ENCODE measurements around the gene PHIP.

PHIP gene

GRCh38 chr6:79011940-79012339 lies 66.1 kb downstream of the PHIP start:
- DNase-seq (ENCODE audit: low read depth in 2 of 2, low spot score in 1 of 2): no peak

DNA sequence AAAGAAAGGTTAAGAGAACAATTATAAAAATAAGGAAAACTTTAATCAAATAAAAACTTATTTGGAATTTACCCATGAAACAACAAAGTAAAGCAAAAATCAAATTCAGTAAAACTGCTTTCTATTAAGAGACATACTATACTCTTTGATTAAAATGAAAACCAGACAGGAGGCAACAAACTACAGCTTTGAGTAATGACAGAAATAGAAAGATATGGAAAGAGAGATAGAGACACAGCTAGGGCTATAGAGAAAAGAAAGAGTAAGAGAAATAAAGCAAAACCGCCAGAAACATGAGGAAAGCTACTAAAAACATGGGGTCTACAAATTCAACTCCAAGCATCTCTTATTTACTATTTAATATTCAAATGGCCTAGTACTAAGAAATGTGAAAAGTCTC lies 67.6 kb downstream of the PHIP start:
- no peak for DNase-seq (ENCODE audit: low read depth in 2 of 2, low spot score in 1 of 2)

GRCh38 chr6:79009819-79010218 lies 68.2 kb downstream of the PHIP start:
- DNase-seq (ENCODE audit: low read depth in 2 of 2, low spot score in 1 of 2): no peak

- DNase-seq (ENCODE audit: low read depth in 2 of 2, low spot score in 1 of 2): no peak
These were observed 72.6 kb downstream of the PHIP start for GRCh38 chr6:79005497-79005896.

GRCh38 chr6:79005024-79005423 lies 73.0 kb downstream of the PHIP start:
- no peak for DNase-seq (ENCODE audit: low read depth in 2 of 2, low spot score in 1 of 2)

DNA sequence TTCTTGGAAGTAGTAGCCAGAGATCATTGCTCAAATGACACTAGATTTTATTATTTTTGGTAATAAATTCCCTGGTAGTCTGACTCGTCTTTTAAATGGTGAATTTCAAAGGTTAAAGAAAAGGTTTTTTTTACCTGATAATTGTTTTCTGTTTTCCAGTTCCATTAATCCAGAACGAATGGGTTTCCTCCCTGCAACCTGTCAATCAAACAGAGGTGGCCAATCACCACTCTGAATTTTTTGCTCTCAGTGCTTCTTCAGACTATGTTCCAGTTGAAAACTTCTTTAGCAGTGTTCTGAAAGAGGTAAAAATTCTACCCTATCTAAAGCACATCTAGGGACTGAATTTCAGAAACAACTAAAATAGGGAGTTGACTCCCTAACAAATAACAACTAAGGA lies 73.8 kb downstream of the PHIP start:
- DNase-seq (ENCODE audit: low read depth in 2 of 2, low spot score in 1 of 2): no peak

DNA sequence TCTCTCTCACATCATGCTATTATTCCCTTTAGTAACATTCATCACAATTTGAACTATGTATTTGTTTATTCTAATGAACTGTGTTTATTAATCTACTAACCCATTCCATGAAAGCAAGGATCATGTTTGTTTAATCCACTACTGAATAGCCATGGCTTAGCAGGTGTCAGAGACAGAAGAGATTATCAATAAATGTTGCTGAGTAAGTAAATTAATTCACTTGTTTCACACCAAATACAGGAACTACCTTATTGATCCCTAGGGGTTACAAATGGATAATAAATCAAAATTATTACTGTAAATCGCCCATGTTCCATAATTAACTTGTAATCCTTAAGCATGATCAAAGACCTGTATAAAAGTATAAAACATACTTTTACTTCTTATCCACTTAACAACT lies 76.6 kb downstream of the PHIP start:
- DNase-seq (ENCODE audit: low read depth in 2 of 2, low spot score in 1 of 2): no peak

DNA sequence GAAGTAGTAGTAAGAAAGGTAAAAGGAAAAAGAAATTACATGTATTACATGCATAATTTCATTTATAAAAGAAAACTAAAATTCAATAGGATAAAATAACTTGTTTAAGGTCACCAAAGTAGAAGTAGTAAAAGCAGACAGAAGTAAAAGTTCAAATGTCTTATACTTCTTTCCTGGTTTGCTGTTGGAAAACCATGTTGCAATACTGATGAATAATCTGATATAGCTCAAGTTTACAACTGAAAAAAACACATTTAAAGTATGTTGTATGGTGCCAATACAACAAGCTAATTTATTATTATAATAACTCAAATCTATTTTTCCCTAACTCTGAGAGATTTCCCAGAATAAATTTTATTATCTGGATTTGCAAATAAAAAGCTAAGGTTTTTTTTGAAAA lies 78.3 kb downstream of the PHIP start:
- no peak for DNase-seq (ENCODE audit: low read depth in 2 of 2, low spot score in 1 of 2)

DNA sequence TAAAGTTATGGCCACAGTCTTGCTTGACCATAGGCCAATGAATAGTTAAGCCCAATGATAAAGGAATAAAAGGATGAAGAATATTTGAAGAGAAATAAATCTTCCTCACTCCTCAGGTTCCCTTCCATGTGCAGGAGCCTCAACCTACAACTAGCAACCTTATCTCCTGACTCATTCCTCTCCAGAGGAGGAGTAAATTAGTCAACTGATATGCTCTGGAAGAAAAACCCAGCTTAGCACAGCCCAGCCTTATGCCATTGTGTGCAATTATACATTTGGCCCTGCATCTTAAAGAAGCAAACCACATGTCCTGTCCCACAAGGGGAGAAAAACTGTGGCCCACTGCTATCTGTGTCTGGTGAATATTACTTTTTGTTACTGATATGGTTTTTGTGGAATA lies 82.1 kb downstream of the PHIP start:
- no peak for DNase-seq (ENCODE audit: low read depth in 2 of 2, low spot score in 1 of 2)

DNA sequence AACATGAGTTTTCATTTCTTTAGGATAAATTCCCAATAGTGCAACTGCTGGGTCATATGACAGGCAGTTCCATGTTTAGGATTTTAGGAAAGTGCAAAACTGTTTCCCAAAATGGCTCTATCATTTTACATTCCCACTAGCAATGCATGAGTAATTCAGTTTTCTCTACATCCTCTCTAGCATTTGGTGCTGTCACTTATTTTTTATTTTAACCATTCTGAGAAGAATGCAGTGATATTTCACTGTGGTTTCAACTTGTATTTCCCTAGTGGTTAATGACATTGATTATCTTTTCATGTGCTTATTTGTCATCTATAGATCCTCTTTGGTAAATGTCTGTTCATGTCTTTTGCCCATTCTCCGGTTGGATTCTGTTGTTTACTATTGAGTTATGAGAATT lies 82.7 kb downstream of the PHIP start:
- no peak for DNase-seq (ENCODE audit: low read depth in 2 of 2, low spot score in 1 of 2)

DNA sequence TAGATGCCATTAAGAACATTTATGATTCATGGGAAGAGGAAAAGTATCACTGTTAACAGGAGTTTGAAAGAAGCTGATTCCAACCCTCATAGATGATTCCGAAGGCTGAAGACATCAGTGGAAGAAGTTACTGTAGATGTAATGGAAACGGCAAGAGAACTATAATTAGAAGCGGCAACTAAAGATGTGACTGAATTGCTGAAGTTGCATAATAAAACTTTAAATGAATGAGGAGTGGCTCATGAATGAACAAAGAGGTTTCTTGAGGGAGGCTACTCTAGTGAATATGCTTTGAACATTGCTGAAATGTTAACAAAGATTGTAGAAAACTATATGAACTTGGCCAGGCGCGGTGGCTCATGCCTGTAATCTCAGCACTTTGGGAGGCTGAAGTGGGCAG lies 84.1 kb downstream of the PHIP start:
- DNase-seq (ENCODE audit: low read depth in 2 of 2, low spot score in 1 of 2): no peak

- no peak for DNase-seq (ENCODE audit: low read depth in 2 of 2, low spot score in 1 of 2)
These were observed 88.9 kb downstream of the PHIP start for GRCh38 chr6:78989191-78989590.

- no peak for DNase-seq (ENCODE audit: low read depth in 2 of 2, low spot score in 1 of 2)
These were observed 91.9 kb downstream of the PHIP start for GRCh38 chr6:78986161-78986560.

- DNase-seq (ENCODE audit: low read depth in 2 of 2, low spot score in 1 of 2): no peak
These were observed 93.7 kb downstream of the PHIP start for GRCh38 chr6:78984225-78984950.

GRCh38 chr6:78967191-78967590 lies 110.9 kb downstream of the PHIP start:
- DNase-seq (ENCODE audit: low read depth in 2 of 2, low spot score in 1 of 2): no peak

DNA sequence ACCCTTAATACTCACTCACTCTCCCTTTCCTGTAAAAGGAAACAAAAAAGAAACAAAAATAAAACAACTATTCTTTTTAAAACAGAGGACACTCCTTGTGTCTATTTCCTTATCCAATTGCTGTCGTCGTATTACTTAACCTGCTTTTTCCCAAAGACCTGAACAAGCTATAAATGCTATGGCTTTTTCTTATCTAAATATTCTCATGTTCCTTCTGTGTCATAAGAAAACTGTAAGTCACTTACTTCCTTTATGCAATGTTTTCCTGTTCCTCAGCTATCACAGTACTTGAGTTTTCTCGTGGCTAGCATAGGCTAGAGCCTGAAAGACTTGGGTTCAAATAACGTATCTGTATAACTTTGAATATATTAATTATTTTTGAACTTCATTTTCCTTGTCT lies 111.5 kb downstream of the PHIP start:
- no peak for DNase-seq (ENCODE audit: low read depth in 2 of 2, low spot score in 1 of 2)

DNA sequence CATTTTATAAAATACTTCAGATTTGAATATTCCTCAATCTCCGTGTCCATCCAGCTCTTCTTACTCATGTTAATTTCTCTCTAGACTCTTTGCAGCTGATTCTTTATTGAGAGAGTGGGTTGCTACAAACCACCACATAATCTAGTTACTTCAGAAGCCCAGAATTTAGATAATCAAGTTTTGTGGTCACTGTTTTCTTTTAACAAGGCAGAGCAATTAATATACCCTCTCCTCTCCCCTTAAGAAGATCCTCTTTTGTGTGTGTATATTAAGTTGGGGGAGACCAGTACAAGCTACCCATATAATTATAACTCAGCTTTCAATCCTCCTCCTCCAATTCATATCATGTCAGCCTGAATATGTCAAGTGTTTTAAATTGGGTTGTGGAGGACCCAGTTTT lies 115.6 kb downstream of the PHIP start:
- DNase-seq (ENCODE audit: low read depth in 2 of 2, low spot score in 1 of 2): no peak

- no peak for DNase-seq (ENCODE audit: low read depth in 2 of 2, low spot score in 1 of 2)
These were observed 123.3 kb downstream of the PHIP start for GRCh38 chr6:78954740-78955139.

DNA sequence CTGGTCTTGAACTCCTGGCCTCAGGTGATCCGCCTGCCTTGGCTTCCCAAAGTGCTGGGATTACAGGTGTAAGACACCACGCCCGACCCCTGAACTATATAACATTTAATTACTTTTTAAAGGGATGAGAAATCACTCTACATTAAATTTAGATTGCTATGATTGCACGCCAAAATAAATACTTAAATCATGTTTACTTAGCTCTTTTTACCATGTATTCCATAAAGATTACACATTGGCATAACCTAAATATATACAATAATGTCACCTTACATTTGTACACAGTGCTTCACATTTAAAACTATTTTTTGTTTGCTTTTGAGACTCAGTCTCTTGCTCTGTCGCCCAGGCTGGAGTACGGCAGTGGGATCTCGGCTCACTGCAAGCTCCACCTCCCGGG lies 124.3 kb downstream of the PHIP start:
- DNase-seq (ENCODE audit: low read depth in 2 of 2, low spot score in 1 of 2): no peak

DNA sequence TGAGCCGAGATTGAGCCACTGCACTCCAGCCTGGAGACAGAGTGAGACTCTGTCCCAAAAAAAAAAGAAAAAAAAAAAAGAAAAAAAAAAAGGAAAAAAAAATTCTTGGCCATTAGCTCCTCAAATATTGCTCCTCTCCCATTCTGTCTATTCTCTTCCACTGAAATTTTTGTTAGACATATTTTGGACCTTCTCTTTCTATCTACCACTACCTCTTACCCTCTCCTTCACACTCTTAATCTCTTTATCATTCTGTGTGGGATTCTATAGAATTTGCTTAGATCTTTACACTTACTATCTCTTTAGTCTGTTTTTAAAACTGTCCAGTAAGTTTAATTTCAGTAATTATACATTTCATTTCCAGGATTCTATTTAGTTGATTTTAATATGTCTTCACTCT lies 125.7 kb downstream of the PHIP start:
- no peak for DNase-seq (ENCODE audit: low read depth in 2 of 2, low spot score in 1 of 2)

DNA sequence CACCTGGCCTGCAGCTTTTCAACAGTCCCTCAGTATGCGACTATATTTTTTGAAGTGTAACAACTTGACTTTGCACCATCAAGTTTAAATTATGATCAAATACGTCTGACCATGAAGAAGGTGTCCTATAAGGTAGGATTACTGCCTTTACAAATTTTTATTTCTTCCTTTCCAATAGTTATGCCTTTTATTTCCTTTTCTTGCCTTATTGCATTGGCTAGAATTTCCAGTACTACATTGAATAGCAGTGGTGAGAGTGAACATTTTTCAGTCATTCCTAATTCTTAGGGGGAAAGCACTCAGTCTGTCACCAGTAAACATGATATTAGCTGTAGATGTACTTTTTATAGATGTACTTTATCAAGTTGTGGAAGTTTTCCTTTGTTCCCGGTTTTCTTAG lies 129.3 kb downstream of the PHIP start:
- no peak for DNase-seq (ENCODE audit: low read depth in 2 of 2, low spot score in 1 of 2)

DNA sequence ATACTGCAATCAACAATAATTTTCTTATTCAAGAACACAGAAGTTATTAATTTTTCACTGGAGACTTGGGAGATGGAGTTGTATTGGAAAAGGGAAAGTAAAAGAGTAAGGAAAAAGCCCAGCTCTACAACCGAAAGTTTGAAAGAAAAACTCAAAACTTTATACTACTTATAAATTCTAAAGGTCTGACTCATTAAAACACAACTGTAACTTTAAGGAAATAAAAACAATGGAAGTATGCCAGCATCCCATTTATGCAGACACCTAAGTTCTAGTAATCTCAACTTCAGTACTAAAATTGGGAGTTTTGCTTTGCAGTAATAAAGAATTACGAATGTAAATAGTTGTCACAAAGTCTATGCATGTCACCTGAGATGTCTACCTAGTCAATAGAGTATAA lies 130.1 kb downstream of the PHIP start:
- no peak for DNase-seq (ENCODE audit: low read depth in 2 of 2, low spot score in 1 of 2)

DNA sequence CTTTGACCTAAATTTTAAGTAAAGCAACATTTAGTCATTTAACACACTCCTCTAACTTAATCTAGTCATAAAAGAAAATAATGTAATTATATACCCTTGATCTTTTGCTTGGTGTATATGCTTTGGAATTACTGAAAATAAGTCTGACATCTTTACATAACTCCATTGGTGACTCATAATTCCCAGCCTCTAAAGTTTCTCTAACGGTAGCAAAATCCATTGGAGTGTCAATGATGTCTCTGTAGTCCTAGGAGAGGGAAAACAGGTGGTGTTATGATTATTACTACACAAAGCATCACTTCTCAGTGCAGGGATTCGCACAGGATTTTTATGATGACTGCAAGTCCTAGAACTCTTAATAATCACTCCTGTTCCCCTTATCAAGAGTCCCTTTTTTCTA lies 130.5 kb downstream of the PHIP start:
- no peak for DNase-seq (ENCODE audit: low read depth in 2 of 2, low spot score in 1 of 2)

DNA sequence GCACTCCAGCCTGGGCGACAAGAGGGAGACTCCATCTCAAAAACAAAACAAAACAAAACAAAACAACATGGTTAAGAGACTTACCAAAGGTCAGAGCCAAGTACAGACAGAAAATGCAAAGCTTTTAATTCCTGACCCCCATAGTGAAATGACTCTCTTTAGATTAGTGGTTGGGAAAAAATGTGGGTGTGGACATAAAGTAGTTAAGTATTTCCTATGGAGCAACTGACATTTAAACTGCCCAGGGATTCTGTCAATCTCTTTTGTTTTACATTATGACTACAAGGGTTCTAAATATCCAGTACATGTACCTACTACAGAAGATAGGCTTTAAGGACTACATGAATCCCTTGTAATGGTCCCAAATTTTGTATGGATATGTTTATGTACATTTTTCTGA lies 135.6 kb downstream of the PHIP start:
- no peak for DNase-seq (ENCODE audit: low read depth in 2 of 2, low spot score in 1 of 2)
